Measurements from ENCODE around the gene ITGB5.
A peak's percentile ranks its signal among the peaks of the same experiment; 100 is the strongest.

Gene ITGB5

DNA sequence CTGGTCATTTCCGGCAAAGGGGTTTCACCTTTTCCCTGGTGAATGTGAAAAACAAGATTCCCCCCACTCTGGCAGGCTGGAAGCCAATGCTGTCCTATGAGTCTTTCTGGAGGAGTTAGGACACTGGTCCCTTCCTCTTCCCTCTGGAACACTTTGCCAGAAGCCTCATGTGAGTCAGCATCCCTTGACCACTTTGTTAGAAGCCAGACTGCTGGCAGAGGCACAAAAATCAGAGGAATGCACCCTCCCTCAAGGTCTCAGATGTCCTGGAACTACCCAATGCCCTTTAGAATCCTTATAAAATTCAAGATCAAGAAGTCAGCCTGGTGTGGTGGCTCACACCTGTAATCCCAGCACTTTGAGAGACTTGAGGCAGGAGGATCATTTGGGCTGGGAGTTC is 26.6 kb downstream of the ITGB5 start:
- peak; percentile 91 for DNase-seq (ENCODE audit: low spot score)

DNA sequence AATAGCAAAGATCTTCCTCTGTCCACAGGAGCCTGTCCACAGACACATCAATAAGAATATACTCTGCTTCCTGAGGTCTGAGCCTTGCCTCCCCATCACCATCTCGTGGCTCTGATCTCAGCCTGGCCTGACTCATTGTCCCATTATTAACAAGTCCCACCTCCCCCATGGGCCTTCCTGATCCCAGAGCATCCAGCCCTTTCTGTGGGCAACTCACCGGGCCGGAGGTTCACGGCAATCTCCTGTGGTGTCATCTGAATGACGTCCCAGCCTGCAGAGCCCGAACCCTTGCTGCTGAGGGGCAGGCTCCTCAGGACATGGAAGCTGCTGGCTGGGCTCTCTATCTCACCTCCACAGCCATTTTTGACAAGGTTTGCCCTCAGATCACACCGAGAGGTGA is 28.1 kb downstream of the ITGB5 start:
- DNase-seq (ENCODE audit: low spot score): peak; percentile 57

DNA sequence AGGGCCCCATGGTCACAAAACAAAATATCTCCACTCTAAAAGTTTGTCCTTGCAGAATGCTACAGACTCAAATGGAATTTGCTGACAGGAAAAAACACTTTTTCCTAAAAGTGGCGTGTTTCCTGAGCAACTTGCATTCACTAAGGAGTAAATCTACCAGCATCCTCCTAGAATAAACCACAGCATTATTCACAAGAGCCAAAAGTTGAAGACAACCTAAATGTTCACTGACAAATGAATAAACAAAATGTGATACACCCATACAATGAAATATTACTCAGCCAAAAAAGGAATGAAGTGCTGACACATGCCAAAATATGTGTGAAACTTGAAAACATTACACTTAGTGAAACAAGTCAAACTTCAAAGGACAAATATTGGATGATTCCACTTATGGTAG is 28.9 kb downstream of the ITGB5 start:
- peak; percentile 36 for DNase-seq (ENCODE audit: low spot score)

DNA sequence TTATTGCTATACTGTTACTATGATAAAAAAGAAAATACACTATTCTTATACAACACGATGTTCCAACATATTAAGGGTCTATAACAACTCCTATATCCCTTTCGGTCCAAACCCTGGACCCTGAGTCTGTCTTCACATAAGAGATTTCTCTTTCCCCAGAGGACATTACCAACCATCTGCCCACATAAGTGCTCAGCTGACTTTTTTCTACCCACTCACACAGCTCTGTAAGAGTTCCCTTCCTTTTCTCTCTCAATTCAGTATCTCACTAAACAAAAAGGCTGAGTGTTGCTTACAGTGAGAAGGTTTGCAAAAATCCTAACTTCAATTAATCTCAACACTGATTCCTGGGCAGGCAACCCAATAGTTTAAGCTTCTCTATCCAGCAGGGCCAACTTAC is 30.5 kb downstream of the ITGB5 start:
- no peak for DNase-seq (ENCODE audit: low spot score)

DNA sequence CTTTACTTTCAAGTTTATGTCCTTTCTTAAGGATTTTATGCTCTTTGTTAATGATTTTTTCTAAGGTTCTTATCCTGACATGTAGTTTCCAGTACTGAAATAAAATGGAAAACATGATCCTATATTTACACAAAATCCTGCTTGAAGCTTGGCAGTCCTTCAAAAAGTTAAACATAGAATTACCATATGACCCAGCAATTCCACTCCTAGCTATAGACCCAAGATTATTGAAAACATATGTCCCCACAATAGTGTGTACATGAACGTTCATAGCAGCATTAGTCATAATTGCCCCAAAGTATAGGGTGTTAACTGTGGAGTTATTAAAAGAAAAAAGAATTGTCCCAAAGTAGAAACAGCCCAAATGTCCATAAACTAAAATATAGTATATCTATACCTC is 33.2 kb downstream of the ITGB5 start:
- no peak for DNase-seq (ENCODE audit: low spot score)

DNA sequence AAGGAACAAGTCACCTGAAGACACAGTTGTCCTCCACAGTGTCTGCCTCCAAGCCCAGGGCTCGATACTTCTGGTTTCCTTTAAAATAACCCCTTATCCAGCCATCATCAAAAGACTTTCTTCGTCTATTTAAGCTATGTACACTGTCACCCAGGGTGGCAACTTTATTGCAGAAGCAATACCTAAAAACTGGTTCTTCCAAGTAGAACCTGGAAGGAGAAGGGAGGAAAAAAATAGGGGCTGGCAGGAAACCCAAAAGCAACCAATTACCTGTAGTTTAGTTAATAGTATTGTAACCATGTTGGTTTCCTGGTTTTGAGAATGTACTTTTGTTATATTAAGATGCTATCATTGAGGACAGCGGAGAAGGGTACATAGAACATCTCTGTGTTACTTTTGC is 33.7 kb downstream of the ITGB5 start:
- DNase-seq (ENCODE audit: low spot score): no peak

DNA sequence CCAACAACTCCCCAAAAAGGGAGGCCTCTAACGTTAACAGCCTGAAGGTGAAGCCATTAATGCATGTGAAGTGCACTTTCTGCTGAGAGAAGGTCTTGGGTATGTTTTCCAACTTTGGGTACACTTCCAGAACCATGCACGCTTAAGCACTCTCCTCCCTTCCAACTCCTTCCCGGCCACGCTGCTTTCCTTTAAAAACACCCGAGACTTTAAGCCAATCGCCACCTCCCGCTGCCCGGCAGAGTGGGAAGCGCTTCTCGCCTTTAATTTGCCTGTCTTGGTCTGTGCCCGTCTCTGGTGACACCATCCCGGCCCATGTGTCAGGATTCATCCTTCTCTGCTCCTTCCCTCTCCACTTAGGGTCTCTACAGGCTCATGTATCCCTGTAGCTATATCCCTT is 35.3 kb downstream of the ITGB5 start:
- no peak for DNase-seq (ENCODE audit: low spot score)

DNA sequence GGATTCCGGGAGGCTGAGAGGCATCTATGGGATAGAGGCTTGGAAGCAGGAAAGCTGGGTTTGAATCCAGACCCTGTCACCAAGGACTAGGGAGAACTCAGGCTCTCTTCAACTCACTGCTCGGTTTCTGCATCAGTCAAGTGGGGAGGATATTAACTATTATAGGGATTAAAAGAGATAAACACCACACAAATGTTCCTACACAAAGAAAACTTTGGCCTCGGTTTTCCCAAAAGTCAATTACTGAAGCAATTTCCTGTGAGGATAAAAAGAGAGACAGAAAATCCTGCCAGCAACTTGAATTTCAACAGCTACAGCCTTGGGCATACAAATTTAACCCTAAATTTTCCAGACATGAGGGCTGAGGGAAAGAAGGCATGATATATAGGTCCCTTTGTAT is 36.0 kb downstream of the ITGB5 start:
- peak; percentile 15 for DNase-seq (ENCODE audit: low spot score)

DNA sequence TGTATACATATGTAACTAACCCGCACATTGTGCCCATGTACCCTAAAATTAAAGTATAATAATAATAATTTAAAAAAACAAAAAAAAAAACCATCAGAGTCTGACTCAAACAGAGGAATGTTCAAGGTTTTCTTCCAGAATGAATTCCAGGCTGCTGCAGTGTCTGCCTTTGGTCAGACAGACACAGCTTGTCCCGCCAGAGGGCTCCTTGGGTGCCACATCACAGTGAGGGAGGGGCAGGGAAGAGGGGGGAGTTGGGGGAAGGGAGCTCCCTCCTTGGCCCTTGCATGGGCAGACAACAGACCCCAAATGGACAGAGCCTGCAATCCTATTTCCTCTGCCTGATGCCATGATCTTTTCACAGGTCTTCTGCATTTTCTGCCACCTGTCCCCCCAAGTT is 36.5 kb downstream of the ITGB5 start:
- peak; percentile 86 for DNase-seq (ENCODE audit: low spot score)

DNA sequence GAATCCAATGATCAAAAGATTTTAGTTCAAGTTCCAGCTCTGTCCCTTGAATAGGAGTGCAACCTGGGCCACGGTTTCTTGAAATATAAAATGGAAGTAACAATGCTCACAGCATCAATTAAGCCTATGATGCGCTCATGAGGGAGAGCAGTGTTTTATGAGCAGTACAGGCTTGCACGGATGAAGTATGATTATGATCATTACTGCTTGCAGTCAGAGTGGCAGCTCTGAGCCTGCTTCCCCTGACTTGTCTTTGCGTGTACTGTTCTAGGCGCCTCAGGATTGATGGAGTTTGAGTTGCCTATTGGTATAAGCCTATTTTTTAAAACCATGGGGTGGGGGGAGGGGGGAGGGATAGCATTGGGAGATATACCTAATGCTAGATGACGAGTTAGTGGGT is 37.0 kb downstream of the ITGB5 start:
- no peak for DNase-seq (ENCODE audit: low spot score)

DNA sequence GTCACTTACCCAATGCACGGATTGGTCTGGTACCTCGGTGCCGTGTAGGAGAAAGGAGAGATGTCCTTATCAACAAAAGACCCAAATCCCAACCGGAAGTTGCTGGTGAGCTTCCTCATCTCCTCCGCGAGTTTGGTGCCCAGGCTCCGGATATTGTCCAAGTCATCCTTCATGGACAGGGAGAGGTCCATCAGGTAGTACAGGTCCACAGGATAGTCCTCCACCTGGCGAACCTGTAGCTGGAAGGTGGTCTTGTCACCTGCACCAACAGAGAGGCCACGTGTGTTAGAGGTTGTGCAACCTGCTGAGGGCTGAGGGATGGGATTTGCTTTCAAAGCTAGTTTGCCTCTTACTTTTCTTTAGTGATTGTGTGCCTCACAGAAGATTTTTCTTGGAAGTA is 38.9 kb downstream of the ITGB5 start:
- no peak for DNase-seq (ENCODE audit: low spot score)

DNA sequence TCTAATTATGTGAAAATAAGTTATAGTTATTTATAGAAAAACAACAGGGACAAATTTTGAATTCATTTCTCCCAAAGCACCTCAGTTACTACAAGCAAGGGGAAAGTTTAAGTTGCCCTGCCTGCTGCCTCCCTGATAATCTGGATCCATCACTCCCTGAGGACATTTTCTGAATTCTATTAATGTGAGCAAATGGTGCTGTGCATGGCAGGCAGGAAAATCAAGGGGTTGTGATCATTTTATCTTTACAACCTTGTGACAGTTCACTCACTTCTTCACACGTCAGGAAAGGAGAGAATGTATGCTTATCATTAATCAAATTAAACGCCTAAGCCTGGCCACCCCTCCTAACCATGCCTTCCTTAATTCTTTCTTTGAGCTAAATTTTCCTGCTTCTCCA is 39.3 kb downstream of the ITGB5 start:
- DNase-seq (ENCODE audit: low spot score): no peak

DNA sequence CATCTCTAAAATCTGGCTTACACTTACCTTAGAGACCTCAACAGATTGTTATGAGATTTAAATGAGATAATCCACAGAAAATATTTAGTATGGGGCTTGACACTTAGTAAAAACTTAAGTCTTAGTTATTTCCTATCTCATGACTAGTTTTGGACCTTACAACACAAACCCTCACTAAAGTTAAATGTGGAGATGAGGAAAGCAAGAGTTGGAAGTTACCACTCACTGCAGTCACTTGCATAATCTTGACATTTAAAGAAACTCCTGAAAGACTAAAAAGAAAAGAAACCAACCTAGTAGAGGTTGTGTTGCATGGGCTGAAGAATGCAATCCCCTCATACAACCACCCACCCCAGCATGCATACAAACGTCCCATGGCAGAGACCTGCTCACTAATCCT is 40.1 kb downstream of the ITGB5 start:
- DNase-seq (ENCODE audit: low spot score): no peak

DNA sequence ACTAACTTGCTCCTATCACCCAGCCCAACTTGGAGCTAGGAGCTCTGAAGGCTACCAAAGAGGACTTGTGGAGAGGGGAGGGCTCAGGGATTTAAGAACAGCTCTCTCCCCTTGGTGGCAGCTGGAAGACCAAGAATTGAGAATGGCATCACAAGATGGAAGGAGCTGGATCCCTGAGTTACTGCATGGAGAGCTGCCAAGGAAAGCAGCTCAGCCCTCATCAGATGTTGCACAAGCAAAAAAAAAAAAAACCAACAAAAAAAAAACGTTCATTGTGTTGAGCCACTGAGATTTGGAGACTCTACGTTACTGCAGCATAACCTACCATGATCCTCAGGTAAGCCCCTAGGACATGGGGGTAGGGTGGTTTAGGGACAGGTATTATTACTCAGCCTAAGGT is 41.0 kb downstream of the ITGB5 start:
- DNase-seq (ENCODE audit: low spot score): peak; percentile 69

DNA sequence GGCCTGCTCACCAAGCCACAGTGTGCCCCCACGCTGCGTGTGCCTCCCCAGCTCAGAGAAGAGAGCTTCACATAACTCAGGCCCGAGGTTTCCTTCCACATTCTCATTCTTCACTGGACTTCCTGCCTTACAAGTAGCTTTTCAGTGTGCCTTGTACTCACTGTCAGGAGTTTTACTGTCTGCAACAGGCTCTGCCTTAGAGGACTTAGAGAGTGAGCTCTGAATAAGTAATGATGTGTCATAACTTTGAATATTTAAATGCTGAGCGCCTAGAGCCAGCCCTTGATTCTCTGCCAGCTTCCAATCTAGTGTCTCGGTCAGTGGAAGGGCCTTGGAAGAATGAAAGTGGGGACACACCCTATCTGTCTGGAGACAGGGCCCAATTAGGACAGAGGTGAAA is 41.8 kb downstream of the ITGB5 start:
- DNase-seq (ENCODE audit: low spot score): peak; percentile 80

DNA sequence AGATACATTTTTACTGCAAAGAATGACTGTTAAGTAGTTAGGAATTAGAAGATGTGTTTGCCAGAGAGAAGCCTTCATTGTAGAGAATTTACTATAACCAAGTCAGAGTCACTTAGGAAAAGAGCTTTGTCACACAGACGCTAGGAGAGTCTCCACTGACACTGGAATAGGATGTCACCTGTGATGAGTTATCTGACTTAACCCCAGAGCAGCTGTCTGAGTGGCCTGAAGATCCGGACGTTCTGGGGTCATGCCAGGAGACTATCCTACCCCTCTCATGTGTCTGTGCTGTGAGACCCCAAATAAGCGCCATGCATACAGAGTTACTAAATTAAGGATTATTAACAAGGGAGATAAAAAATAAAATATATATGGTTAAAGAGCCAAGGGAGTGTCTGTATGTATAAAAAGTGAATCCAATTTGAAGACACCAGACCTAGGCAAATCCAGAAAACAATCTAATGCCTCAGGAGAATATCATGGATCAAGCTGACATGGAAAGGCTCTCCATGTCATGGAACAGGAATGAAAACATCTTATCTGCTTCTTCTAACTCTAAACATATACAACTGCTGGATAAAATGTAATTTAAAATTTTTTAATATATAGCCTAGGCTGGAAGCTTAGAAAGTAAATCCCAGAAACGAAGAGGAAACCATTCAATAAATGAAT is 43.5 kb downstream of the ITGB5 start:
- DNase-seq (ENCODE audit: low spot score): no peak

DNA sequence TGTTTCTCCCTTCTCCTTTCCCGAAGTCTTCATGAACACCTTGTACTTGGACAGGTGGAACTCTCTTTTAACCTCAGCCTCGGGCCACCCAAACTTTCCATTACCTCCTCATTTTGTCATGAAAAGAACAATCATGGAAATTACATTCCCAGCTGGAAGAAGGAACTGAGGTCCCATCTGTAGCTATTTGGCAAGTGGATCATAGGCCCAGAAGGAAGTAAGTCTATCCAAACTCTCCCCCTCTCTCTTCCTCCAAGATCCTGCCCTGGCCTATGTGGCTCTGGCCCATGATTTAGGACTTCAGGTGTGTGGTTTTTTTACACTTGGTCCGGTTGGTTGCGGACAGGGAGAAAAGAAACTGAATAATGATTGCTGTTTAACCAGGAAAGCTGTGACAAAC is 44.1 kb downstream of the ITGB5 start:
- DNase-seq (ENCODE audit: low spot score): no peak

DNA sequence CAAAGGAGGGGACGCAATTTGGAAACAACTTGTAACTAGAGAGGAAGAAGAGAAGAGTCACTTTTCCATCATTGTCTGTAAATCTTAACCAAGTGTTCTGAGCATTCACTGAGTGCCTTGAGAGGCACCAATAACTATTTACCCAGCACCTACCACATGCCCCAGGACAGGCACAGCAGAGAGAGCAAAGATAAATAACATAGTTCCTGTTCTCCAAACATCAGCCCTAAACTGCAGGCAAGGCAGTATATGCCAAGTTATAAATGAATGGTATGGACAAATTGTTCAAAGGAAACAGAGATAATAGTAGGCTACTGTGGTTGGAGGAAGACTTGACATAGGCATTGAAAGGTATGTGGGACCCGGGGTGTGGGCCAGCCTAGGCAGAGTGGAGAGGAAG is 45.6 kb downstream of the ITGB5 start:
- DNase-seq (ENCODE audit: low spot score): no peak

DNA sequence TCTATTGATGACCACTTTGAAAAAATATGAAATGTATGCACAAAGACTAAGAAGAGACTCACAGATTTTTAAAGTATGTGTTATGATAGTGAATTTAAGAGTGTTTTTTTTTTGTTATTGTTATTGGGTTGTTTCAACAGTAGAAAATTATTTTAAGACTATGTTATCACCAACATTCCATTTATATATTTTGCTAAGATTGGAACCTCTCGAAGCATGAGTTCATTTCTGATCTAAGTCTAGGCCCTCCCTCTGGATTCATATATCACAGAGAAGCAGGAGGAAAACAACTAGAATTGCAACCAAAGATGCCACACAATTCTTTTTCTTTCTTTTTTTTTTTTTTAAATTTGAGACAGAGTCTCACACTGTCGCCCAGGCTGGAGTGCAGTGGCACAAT is 46.8 kb downstream of the ITGB5 start:
- DNase-seq (ENCODE audit: low spot score): no peak

DNA sequence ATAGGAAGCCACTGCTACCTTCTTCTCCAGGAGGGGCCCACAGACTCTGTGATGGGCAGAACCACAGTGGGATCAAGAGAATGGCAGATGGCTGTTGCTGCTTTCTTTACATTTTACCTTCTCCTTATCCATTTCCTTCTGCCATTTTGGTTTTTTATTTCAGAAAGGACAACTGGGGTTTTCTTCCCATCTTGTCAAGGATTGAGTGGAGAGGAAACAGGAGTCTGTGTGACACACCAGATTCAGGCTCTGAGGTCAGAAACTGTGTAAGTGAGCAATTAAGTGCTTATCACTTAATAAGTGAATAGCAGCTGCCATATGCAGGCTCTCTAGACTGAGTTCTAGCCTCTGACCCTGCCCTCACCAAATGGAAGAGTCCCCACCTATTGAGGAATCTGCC is 47.3 kb downstream of the ITGB5 start:
- DNase-seq (ENCODE audit: low spot score): no peak

DNA sequence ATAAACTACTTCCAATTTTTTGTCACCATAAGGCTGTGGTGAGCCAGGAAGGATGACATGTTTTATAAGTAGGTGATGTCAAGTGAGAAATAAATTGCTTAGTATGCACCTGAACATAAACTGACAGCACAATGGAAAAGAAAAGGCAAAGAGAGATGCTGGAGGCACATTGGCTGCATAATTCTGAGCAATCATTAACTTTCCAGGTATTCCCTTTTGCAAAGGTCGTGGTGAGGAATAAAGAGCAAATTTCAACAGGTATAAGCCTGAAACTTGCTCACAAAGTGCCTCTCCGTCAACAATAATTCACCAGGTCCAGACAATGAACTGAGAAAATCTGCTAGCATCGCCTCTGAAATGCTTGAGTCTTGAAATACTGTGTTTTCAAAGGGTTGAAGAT is 48.2 kb downstream of the ITGB5 start:
- DNase-seq (ENCODE audit: low spot score): no peak

DNA sequence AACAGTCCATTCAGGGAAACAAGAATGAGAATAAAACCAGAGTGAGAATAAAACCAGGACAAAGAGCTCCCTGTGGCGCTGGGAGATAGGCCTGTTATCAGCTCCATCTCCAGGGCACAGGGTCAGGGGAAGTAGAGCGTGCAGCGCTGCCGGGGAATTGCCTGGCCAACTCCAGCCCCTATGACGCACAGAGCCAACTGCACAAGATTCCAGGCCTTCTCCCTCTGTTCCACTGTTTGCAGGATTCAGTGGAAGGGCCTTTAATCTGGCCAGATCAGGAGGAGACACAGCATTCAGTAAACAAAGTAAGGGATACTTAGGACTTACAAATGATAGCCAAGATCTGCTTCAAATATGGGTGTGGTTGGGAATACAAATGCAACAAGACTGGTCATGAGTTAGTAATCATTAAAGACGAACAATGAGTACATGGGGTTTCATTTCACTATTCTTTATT is 49.4 kb downstream of the ITGB5 start:
- peak; percentile 61 for DNase-seq (ENCODE audit: low spot score)

DNA sequence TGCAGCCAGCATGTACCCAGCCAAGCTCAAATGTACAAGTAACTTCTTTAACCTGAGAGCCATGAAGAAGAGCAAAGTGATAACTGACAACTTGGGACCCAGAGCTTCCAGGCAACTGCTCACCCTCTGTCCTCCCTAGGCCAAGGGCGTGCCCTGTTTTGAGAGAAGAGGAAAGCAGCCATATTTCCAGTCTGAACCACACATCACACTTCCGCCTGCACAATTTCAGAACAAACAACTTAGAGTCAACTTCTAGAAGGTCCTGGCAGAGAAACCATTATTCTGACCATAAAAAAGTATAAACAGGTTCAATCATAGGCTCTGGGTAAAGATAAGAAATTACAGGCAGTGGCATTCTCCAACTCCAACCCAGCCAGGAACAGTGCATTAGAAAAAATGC is 50.1 kb downstream of the ITGB5 start:
- peak; percentile 30 for DNase-seq (ENCODE audit: low spot score)

DNA sequence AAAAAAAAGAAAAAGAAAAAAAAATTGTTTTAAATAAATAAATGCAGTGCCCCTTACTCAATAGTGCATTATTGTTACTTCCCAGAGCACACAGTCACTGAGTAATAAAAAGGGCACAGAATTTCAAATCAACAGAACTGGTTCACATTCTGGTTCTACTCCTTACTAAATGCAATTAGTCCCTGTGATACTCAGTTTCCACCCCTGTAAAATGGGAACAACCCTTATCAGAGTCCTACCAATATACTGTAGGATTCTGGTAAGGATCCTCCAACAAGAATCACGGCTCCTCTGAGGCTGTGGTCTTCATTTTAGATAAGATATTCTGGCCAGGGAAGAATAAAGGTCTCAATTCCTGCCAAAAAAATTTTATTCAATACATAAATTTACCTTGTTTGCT is 50.7 kb downstream of the ITGB5 start:
- no peak for DNase-seq (ENCODE audit: low spot score)
